ENCODE measurements around the gene MIA.

The MIA gene

DNA sequence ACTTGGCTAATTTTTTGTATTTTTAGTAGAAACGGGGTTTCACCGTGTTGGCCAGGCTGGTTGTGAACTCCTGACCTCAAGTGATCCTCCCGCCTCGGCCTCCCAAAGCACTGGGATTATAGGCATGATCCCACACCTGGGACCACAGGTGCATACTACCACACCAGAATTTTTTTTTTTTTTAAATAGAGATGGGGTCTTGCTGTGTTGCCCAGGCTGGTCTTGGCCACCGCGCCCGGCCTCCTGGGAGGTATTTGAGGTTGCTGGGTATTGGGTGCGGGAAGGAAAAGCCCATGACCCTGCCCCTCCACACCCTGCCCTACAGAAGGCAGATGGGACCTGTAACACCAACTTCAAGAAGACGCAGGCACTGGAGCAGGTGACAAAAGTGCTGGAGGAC lies 38.7 kb upstream of the MIA start:
- TF ChIP-seq L3MBTL2 (conservative IDR thresholded peaks at IDR 0.05): no peak
- TF ChIP-seq FOXM1 (IDR thresholded peaks at IDR 0.05; ENCODE audit: borderline replicate concordance): no peak
- TF ChIP-seq CTBP1 (IDR thresholded peaks at IDR 0.05; ENCODE audit: borderline replicate concordance): no peak
- TF ChIP-seq TARDBP (IDR thresholded peaks at IDR 0.05): no peak
- no peak for TF ChIP-seq ELF4 (IDR thresholded peaks at IDR 0.05)
- no peak for TF ChIP-seq ZNF384 (IDR thresholded peaks at IDR 0.05)
- no peak for TF ChIP-seq LEF1 (IDR thresholded peaks at IDR 0.05; ENCODE audit: borderline replicate concordance)
- no peak for TF ChIP-seq NFRKB (IDR thresholded peaks at IDR 0.05)
- no peak for TF ChIP-seq FOXA1 (IDR thresholded peaks at IDR 0.05)
- TF ChIP-seq BHLHE40 (IDR thresholded peaks at IDR 0.05; ENCODE audit: borderline replicate concordance): no peak
- no peak for TF ChIP-seq SUZ12 (IDR thresholded peaks at IDR 0.05)
- TF ChIP-seq SP1 (IDR thresholded peaks at IDR 0.05): no peak
- TF ChIP-seq, protein P1, sequence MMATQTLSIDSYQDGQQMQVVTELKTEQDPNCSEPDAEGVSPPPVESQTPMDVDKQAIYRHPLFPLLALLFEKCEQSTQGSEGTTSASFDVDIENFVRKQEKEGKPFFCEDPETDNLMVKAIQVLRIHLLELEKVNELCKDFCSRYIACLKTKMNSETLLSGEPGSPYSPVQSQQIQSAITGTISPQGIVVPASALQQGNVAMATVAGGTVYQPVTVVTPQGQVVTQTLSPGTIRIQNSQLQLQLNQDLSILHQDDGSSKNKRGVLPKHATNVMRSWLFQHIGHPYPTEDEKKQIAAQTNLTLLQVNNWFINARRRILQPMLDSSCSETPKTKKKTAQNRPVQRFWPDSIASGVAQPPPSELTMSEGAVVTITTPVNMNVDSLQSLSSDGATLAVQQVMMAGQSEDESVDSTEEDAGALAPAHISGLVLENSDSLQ (IDR thresholded peaks at IDR 0.05): no peak
- no peak for TF ChIP-seq FOXK2 (IDR thresholded peaks at IDR 0.05)
- TF ChIP-seq ARNT (IDR thresholded peaks at IDR 0.05): no peak
- DNase-seq (ENCODE audit: extremely low spot score): no peak
- POLR2A ChIA-PET: no interaction called here
- CTCF ChIA-PET: interaction anchor here (0.6 kb wide), 1 partner anchor 9 kb away, joined by 4 read pairs; no protein-coding TSS in a partner anchor

DNA sequence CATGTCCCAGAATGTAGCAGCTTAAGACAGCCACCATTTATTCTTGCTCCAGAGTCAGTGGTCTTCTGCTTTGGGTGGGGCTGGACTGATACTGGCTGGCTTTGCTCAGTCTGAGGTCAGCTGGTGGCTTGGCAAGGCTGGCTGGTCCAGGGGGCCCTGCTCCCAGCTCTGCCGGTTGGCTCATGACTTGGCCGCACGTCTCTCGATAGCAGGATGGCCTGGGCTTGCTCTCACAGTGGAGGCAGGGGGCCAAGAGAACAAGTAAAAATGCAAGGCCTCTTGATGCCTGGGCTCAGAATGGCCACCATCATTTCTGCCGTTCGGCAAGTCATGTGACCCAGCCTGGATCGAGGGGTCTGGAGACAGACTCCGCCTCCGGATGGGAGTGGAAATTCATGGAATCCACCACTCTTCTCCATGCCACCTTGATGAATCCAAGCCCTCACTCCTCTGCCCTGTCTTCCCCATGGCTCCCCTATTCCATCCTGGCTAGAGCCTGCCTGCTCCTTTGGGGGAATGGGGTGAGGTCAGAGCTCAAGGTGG lies 38.1 kb upstream of the MIA start:
- POLR2A ChIA-PET: interaction anchor here (1.9 kb wide), 1 partner anchor 13 kb away, joined by 4 read pairs; the partner anchor contains the start of gene ACTMAP
- CTCF ChIA-PET: interaction anchor here (0.6 kb wide), 1 partner anchor 8 kb away, joined by 4 read pairs; no protein-coding TSS in a partner anchor
- DNase-seq (ENCODE audit: extremely low spot score): no peak
- TF ChIP-seq, protein P1 (IDR thresholded peaks at IDR 0.05): no peak
- TF ChIP-seq NFRKB (IDR thresholded peaks at IDR 0.05) (no peak), FOXK2 (IDR thresholded peaks at IDR 0.05) (no peak), LEF1 (IDR thresholded peaks at IDR 0.05; ENCODE audit: borderline replicate concordance) (no peak), FOXM1 (IDR thresholded peaks at IDR 0.05; ENCODE audit: borderline replicate concordance) (no peak), HDGF (IDR thresholded peaks at IDR 0.05; ENCODE audit: borderline replicate concordance) (no peak), ARNT (IDR thresholded peaks at IDR 0.05) (no peak), L3MBTL2 (conservative IDR thresholded peaks at IDR 0.05) (no peak), BHLHE40 (IDR thresholded peaks at IDR 0.05; ENCODE audit: borderline replicate concordance) (no peak), ELF4 (IDR thresholded peaks at IDR 0.05) (no peak)

DNA sequence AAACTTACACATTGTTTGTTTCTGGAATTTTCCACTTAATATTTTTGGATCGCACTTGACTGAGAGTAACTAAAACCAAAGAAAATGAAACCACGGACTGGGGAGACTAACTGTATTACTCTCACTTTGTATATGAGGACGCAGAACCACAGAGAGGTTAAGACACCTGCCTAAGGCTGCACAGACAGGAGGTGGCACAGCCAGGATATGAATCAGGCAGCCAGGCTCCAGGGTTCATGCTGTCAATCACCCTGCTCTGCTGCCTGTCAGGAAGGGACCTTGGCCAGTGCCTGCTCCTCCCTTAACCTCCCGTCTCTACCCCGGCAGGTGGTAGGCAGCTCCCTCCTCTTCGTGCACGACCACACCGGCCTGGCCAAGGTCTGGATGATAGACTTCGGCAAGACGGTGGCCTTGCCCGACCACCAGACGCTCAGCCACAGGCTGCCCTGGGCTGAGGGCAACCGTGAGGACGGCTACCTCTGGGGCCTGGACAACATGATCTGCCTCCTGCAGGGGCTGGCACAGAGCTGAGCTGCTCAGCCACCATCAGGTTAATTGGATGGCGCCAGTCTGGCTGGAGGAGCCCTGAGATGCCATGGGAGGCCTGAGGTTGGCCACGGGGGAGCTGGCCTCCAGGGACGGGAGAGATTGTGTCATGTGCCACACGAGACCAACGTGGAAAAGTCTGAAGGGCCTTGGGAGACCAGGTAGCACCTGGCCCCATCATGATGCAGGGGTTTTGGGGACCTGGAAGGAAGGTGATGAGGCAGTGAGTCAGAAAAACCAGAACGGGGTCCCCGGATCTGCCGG lies 36.1 kb upstream of the MIA start:
- CTCF ChIA-PET: interaction anchor here (0.7 kb wide), 1 partner anchor 600 kb away, joined by 3 read pairs; no protein-coding TSS in a partner anchor
- no peak for DNase-seq (ENCODE audit: extremely low spot score)
- POLR2A ChIA-PET: interaction anchor here (0.6 to 3.3 kb wide), 4 partner anchors 11 to 22 kb away, joined by 4 to 17 read pairs (median 4); partner anchors contain the start of genes ACTMAP, ITPKC and SNRPA
- no peak for TF ChIP-seq ELF4 (IDR thresholded peaks at IDR 0.05)
- TF ChIP-seq FOXM1 (IDR thresholded peaks at IDR 0.05; ENCODE audit: borderline replicate concordance): no peak
- TF ChIP-seq CTBP1 (IDR thresholded peaks at IDR 0.05; ENCODE audit: borderline replicate concordance): no peak
- no peak for TF ChIP-seq LEF1 (IDR thresholded peaks at IDR 0.05; ENCODE audit: borderline replicate concordance)
- no peak for TF ChIP-seq ZNF384 (IDR thresholded peaks at IDR 0.05)
- TF ChIP-seq SP1 (IDR thresholded peaks at IDR 0.05): no peak
- no peak for TF ChIP-seq L3MBTL2 (conservative IDR thresholded peaks at IDR 0.05)
- no peak for TF ChIP-seq NFRKB (IDR thresholded peaks at IDR 0.05)
- TF ChIP-seq HDGF (IDR thresholded peaks at IDR 0.05; ENCODE audit: borderline replicate concordance): no peak
- TF ChIP-seq, protein P1 (IDR thresholded peaks at IDR 0.05): no peak
- TF ChIP-seq BHLHE40 (IDR thresholded peaks at IDR 0.05; ENCODE audit: borderline replicate concordance): no peak

DNA sequence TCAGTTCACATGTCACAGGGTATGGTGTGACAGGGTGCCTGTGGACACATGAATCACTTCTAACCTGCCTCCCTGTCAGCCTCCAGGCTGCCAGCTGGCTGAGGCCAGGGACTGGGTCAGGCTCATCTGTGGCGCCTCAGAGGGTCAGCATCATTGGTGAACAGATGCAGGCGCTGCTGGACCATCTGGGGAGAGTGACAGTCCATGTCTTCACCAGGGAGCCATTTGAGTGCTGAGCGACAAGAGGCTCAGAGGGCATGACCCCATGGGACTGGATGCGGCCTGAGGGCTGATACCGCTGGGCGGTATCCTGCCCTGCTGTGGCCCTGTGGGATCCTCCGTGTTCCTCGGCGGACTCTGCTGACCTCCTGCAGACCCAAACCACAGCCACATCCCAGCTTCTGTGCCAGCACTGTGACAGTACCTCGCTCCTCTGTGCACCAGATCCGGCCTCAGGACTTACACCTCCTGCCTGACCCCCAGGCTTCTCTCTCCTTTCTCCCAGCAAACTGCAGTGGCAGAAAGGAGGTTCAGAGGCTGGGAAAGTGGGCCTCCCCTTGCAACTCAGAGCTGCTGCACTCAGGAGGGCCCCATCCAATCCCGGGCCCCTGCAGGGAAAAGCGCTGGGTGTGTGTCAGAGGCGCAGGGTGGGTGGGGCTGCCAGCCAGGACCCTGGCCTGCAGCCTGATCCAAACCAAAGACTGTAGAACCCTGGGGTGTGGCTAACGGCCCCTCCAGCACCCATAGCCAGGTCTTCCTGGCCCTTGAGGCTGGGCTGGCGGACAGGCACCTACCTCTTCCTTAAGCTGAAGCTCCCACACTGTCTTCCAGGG lies 35.2 kb upstream of the MIA start:
- no peak for DNase-seq (ENCODE audit: extremely low spot score)
- TF ChIP-seq SUZ12 (IDR thresholded peaks at IDR 0.05): no peak
- no peak for TF ChIP-seq ZNF384 (IDR thresholded peaks at IDR 0.05)
- TF ChIP-seq, protein P1 (IDR thresholded peaks at IDR 0.05): no peak
- no peak for TF ChIP-seq ARNT (IDR thresholded peaks at IDR 0.05)
- no peak for TF ChIP-seq BHLHE40 (IDR thresholded peaks at IDR 0.05; ENCODE audit: borderline replicate concordance)
- TF ChIP-seq CTBP1 (IDR thresholded peaks at IDR 0.05; ENCODE audit: borderline replicate concordance): no peak
- no peak for TF ChIP-seq FOXM1 (IDR thresholded peaks at IDR 0.05; ENCODE audit: borderline replicate concordance)
- no peak for TF ChIP-seq FOXK2 (IDR thresholded peaks at IDR 0.05)
- TF ChIP-seq NFRKB (IDR thresholded peaks at IDR 0.05): no peak
- TF ChIP-seq LEF1 (IDR thresholded peaks at IDR 0.05; ENCODE audit: borderline replicate concordance): no peak
- no peak for TF ChIP-seq ELF4 (IDR thresholded peaks at IDR 0.05)
- TF ChIP-seq TARDBP (IDR thresholded peaks at IDR 0.05): no peak
- TF ChIP-seq HDGF (IDR thresholded peaks at IDR 0.05; ENCODE audit: borderline replicate concordance): no peak
- POLR2A ChIA-PET: interaction anchor here (0.6 to 3.3 kb wide), 3 partner anchors 11 to 23 kb away, joined by 4 to 17 read pairs (median 4); partner anchors contain the start of genes ACTMAP, ITPKC and SNRPA
- CTCF ChIA-PET: interaction anchor here (0.7 kb wide), 1 partner anchor 600 kb away, joined by 3 read pairs; no protein-coding TSS in a partner anchor
